ENCODE results near the gene RHOC. TPM values are rescaled to one million over a fixed set of nuclear protein-coding genes. Genes with fewer than 3 reads are reported as not detected.

Gene RHOC
- total RNA-seq, 1 donor from 2014 or later, result 129 TPM

GRCh38 chr1:112688781-112689193 is 18.1 kb downstream of the RHOC start:
- Histone ChIP-seq H3K9me3 (replicated peaks) (no peaks in the 10 kb centered on the region), H3K4me1 (peaks cover 16% of the 10 kb centered on the region), H3K36me3 (peaks cover 50% of the 10 kb centered on the region), H3K27me3 (ENCODE audit: low read depth) (no peaks in the 10 kb centered on the region), H3K27ac (replicated peaks) (peak overlapping the region; percentile 60), H3K4me3 (no peak overlapping the region)
- intact Hi-C loops (cut with micrococcal nuclease), result no loop called here
- DNase-seq, result no peak
- no peak for TF ChIP-seq CTCF (IDR thresholded peaks at IDR 0.05; ENCODE audit: borderline replicate concordance)

DNA sequence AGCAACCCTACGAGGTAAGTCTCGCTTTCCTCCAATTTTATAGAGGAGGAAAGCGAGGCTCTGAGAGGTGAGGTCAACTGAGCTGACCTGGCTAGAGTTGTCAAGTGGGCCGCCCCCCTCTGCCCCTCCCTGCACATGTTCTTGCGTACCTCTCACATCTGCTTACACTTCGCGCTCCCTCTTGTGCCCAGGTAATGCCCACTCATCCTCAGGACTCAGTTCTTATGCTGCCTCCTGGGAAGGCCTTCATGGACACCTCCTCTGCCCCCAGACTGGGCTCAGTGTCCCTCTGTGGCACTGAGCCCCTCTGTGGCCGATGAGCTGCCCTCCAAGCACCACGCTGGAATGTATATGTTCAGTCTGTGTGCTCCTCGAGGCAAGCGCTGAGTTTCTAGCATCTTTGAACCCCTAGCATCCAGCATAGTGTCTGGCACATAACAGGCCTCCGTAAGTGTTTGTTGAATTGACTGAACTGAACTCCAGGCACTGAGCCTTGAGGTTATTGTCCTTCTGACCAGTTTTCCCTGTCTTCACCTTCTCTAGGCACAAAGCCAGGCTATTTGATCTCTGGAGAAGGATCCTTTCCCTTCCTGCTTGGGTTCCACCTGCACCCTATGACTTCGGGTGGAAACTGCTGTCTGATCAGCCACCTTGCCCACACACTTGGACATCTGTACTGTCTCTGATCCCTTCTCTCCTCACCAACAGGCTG is 19.0 kb downstream of the RHOC start:
- TF ChIP-seq CTCF (IDR thresholded peaks at IDR 0.05; ENCODE audit: borderline replicate concordance), result no peak
- H3K27me3 ChIP-seq (ENCODE audit: low read depth), result no peaks in the 10 kb centered on the region
- intact Hi-C loops (cut with micrococcal nuclease), result no loop called here
- DNase-seq, result no peak
- H3K4me1 ChIP-seq, result peaks cover 16% of the 10 kb centered on the region
- no peak overlapping the region for H3K4me3 ChIP-seq
- peaks cover 41% of the 10 kb centered on the region for H3K36me3 ChIP-seq
- H3K27ac ChIP-seq (replicated peaks), result peak overlapping the region; percentile 60
- H3K9me3 ChIP-seq (replicated peaks), result no peaks in the 10 kb centered on the region

DNA sequence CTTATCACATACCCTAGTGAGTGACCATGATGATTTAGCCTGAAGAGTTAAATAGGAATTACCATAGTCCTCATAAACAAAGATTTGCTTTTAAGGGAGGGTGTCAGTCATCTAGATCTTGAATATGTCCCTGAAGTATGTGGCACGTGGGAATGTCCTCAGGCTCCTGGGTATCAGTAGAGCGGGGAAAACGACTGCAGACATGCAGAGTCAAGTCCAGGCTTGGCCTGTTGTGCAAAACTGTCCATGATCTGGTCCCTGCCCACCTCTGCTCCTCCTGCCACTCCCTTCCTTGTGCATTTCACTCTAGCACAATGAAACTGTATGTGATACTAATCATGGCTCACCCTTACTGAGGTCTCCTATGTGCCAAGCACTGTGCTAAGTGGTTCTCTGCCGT is 19.6 kb downstream of the RHOC start:
- TF ChIP-seq CTCF (IDR thresholded peaks at IDR 0.05; ENCODE audit: borderline replicate concordance), result no peak
- DNase-seq, result no peak
- Histone ChIP-seq H3K4me3 (no peak overlapping the region), H3K9me3 (replicated peaks) (no peaks in the 10 kb centered on the region), H3K27ac (replicated peaks) (peak overlapping the region; percentile 60), H3K36me3 (peaks cover 36% of the 10 kb centered on the region), H3K4me1 (peaks cover 16% of the 10 kb centered on the region), H3K27me3 (ENCODE audit: low read depth) (no peaks in the 10 kb centered on the region)
- intact Hi-C loops (cut with micrococcal nuclease), result no loop called here

GRCh38 chr1:112686835-112687234 is 20.1 kb downstream of the RHOC start:
- H3K9me3 ChIP-seq (replicated peaks), result no peaks in the 10 kb centered on the region
- peaks cover 30% of the 10 kb centered on the region for H3K36me3 ChIP-seq
- H3K27me3 ChIP-seq (ENCODE audit: low read depth), result no peaks in the 10 kb centered on the region
- H3K27ac ChIP-seq (replicated peaks), result peak overlapping the region; percentile 60
- intact Hi-C loops (cut with micrococcal nuclease), result no loop called here
- H3K4me3 ChIP-seq, result no peak overlapping the region
- no peak for TF ChIP-seq CTCF (IDR thresholded peaks at IDR 0.05; ENCODE audit: borderline replicate concordance)
- peaks cover 16% of the 10 kb centered on the region for H3K4me1 ChIP-seq
- DNase-seq, result no peak

- peaks cover 26% of the 10 kb centered on the region for H3K36me3 ChIP-seq
- DNase-seq, result no peak
- H3K27me3 ChIP-seq (ENCODE audit: low read depth), result no peaks in the 10 kb centered on the region
- peaks cover 16% of the 10 kb centered on the region for H3K4me1 ChIP-seq
- intact Hi-C loops (cut with micrococcal nuclease), result no loop called here
- no peaks in the 10 kb centered on the region for H3K9me3 ChIP-seq (replicated peaks)
- no peak overlapping the region for H3K4me3 ChIP-seq
- no peak for TF ChIP-seq CTCF (IDR thresholded peaks at IDR 0.05; ENCODE audit: borderline replicate concordance)
- H3K27ac ChIP-seq (replicated peaks), result no peak overlapping the region
Measured at GRCh38 chr1:112686417-112686816, 20.5 kb downstream of the RHOC start.

Data from left ventricle myocardium inferior (tissue), 1 donor.